K562 (cell line): ENCODE results near the gene AMPD3. TPM values are rescaled to one million over a fixed set of nuclear protein-coding genes. Genes with fewer than 3 reads are reported as not detected.

Source experiments
- ATAC-seq: fragments of 200-7000 bp; cut with Tn5 transposase; 3 replicates; pipeline ENCODE4 v1.9.1; 2020; ENCODE audit warnings: moderate library complexity
- BruUV-seq: library from RNA; stranded (reverse); fragments of 400-500 nt; replicated peaks from 2 replicates; lab custom pipeline; 2021; lab: Mats Ljungman, UMichigan
- CTCF ChIA-PET: fragments of 300-600 bp; formaldehyde crosslinking; extraction: SDS; loops from one replicate; lab custom pipeline; 2021; ENCODE audit warnings: low intra/inter-chr PET ratio; lab: Yijun Ruan, JAX
- POLR2A ChIA-PET: fragments of 300-600, 350-650 bp; sonication (Branson Sonifier 250); formaldehyde crosslinking; extraction: SDS; loops from one replicate; lab custom pipeline; 2021; ENCODE audit warnings: antibody characterized with exemption, inconsistent platforms; lab: Yijun Ruan, JAX
- DNase-seq, 4 experiments: peaks; one replicate each; pipeline versions ENCODE4 v3.0.0 to v3.0.0-alpha.2; 2011 to 2018; ENCODE audit warnings: low spot score in 3 of 4, mixed read lengths in 3 of 4; ENCODE audit errors: extremely low read depth in 1 of 4
- FAIRE-seq: peaks from 2 replicates; lab custom pipeline; 2011; peaks lifted over from hg19 to GRCh38; lab: Jason Lieb, UNC
- H2AFZ ChIP-seq: 2 replicates; pipeline ENCODE4 v1.6.0; 2011; ENCODE audit warnings: low read depth, low read length, control low read depth, inconsistent platforms
- H3K27ac ChIP-seq: fragments of 200-600 bp; 3 replicates; pipeline ENCODE4 v1.8.0; 2011; ENCODE audit warnings: low read depth, mild to moderate bottlenecking, control low read depth, inconsistent platforms, low read length, moderate library complexity, mixed read lengths; ENCODE audit errors: extremely low read depth
- H3K27me3 ChIP-seq, 2 experiments: fragments of 300-600 bp in 1 of 2; 2 replicates in 1 of 2; 3 replicates in 1 of 2; pipeline versions ENCODE4 v1.6.0 to v1.8.0; 2011; ENCODE audit warnings: inconsistent platforms in 2 of 2, low read length in 2 of 2, mild to moderate bottlenecking in 1 of 2, mixed read lengths in 1 of 2, moderate library complexity in 1 of 2; ENCODE audit not compliant: control insufficient read depth in 2 of 2, insufficient read depth in 2 of 2
- H3K36me3 ChIP-seq: fragments of 300-600 bp; 3 replicates; pipeline ENCODE4 v1.8.0; 2011; ENCODE audit warnings: mild to moderate bottlenecking, low read length, inconsistent platforms; ENCODE audit not compliant: control insufficient read depth, insufficient read depth
- H3K4me1 ChIP-seq, 2 experiments: fragments of 200-600 bp in 1 of 2; replicated peaks in 1 of 2; 2 replicates in 1 of 2; 3 replicates in 1 of 2; pipeline versions ENCODE4 v1.5.1 to v1.8.0; 2011; ENCODE audit warnings: inconsistent platforms in 2 of 2, low read length in 2 of 2, mild to moderate bottlenecking in 1 of 2, mixed read lengths in 1 of 2, moderate library complexity in 1 of 2; ENCODE audit not compliant: control insufficient read depth in 2 of 2, insufficient read depth in 2 of 2
- H3K4me2 ChIP-seq: 2 replicates; pipeline ENCODE4 v1.6.1; 2011; ENCODE audit warnings: low read length, control low read depth, inconsistent platforms, mixed read lengths; ENCODE audit not compliant: insufficient read depth
- H3K4me3 ChIP-seq: fragments of 200-600 bp; sonication (generic), shearing (Covaris generic); 2 replicates; pipeline ENCODE4 v1.5.1; 2016; ENCODE audit warnings: control low read depth, inconsistent platforms
- H3K79me2 ChIP-seq: fragments of 200-600 bp; 3 replicates; pipeline ENCODE4 v1.8.0; 2011; ENCODE audit warnings: low read length, inconsistent platforms; ENCODE audit not compliant: control insufficient read depth, insufficient read depth
- H3K9ac ChIP-seq, 2 experiments: 2 replicates each; pipeline versions ENCODE4 v1.6.0 to v1.6.1; 2011; ENCODE audit warnings: low read depth in 2 of 2, low read length in 2 of 2, control low read depth in 1 of 2, inconsistent platforms in 1 of 2, mild to moderate bottlenecking in 1 of 2, mixed read lengths in 1 of 2; ENCODE audit not compliant: insufficient read depth in 1 of 2
- H3K9me1 ChIP-seq: one replicate; pipeline ENCODE4 v1.6.0; 2011; ENCODE audit warnings: inconsistent platforms, mild to moderate bottlenecking, low read length, moderate library complexity; ENCODE audit not compliant: control insufficient read depth, insufficient read depth
- H3K9me3 ChIP-seq: replicated peaks from 2 replicates; pipeline ENCODE4 v1.5.1; 2011; ENCODE audit warnings: low read depth, low read length, inconsistent platforms; ENCODE audit not compliant: control insufficient read depth, insufficient read depth
- H4K20me1 ChIP-seq: replicated peaks from 2 replicates; pipeline ENCODE4 v1.6.1; 2011; ENCODE audit warnings: low read length, inconsistent platforms, mixed read lengths; ENCODE audit not compliant: control insufficient read depth, insufficient read depth
- EHMT2 ChIP-seq: fragments of 450-650 bp; IDR thresholded peaks from 2 replicates; pipeline ENCODE4 v1.6.1; 2018; ENCODE audit warnings: antibody characterized with exemption
- MEF2D ChIP-seq: conservative IDR thresholded peaks from 2 replicates; pipeline ENCODE4 v1.6.1; 2016; ENCODE audit warnings: low read depth, missing genetic modification characterization, missing compliant biosample characterization
- SMARCB1 ChIP-seq: IDR thresholded peaks from 2 replicates; pipeline ENCODE4 v1.6.1; 2011; ENCODE audit warnings: improper control_type of control experiment, low read depth; ENCODE audit not compliant: insufficient read length
- SMARCE1 ChIP-seq: fragments of 450-650 bp; IDR thresholded peaks from 2 replicates; pipeline ENCODE4 v1.7.1; 2016; ENCODE audit warnings: mild to moderate bottlenecking
- SUPT5H ChIP-seq: fragments of 450-650 bp; IDR thresholded peaks from 2 replicates; pipeline ENCODE4 v1.6.1; 2016
- TARDBP ChIP-seq: fragments of 450-650 bp; IDR thresholded peaks from 2 replicates; pipeline ENCODE4 v1.6.1; 2016
- TBL1XR1 ChIP-seq, 2 experiments: IDR thresholded peaks; 2 replicates each; pipeline ENCODE4 v1.6.1; 2012; ENCODE audit warnings: improper control_type of control experiment in 2 of 2, low read length in 2 of 2, mild to moderate bottlenecking in 1 of 2
- TGIF2 ChIP-seq: sonication (generic); formaldehyde crosslinking; IDR thresholded peaks from 2 replicates; pipeline ENCODE4 v1.8.1; 2022; ENCODE audit warnings: mild to moderate bottlenecking, missing genetic modification reagents, moderate library complexity
- WGBS: fragments of 100-300 bp; shearing (Covaris generic); methylation state at CpG from one replicate; pipeline ENCODE4 v1.1.6; 2016; ENCODE audit warnings: low coverage, mixed read lengths; ENCODE audit not compliant: insufficient coverage; ENCODE audit errors: missing lambda C conversion rate; 5-methylcytosine and 5-hydroxymethylcytosine counted together
- in situ Hi-C: fragments of 300-500 bp; cut with MboI; formaldehyde crosslinking; loops from 4 replicates; pipeline ENCODE4 v1.15.0; 2018; ENCODE audit warnings: inconsistent platforms, mixed read lengths
- intact Hi-C: fragments of 100-400 bp; cut with micrococcal nuclease; formaldehyde crosslinking; loops from 2 replicates; pipeline ENCODE4 v1.14.2; 2022
- polyA plus RNA-seq, 8 experiments: library from polyadenylated mRNA; depleted of rRNA in 4 of 8; stranded (reverse) in 5 of 8; unstranded in 3 of 8; fragments of >200 nt; fragmentation: Nextera tagmentation in 2 of 8; fragmentation: Illumina TruSeq in 1 of 8; extraction: Ambion mirVana in 2 of 8; extraction: Trizol in 1 of 8; gene quantifications; 2 replicates each; pipeline versions ENCODE4 v1.2.1 to v1.2.3, GENCODE V29; 2011 to 2014; ENCODE audit warnings: inconsistent platforms in 1 of 8, missing spikeins in 1 of 8
- total RNA-seq, 7 experiments: library from RNA; depleted of rRNA in 6 of 7; stranded (reverse); fragments of >200 nt in 6 of 7; fragmentation: Illumina TruSeq in 2 of 7; extraction: Trizol in 2 of 7; gene quantifications; 2 replicates each; pipeline versions ENCODE4 v1.2.1 to v1.2.3, GENCODE V29; 2011 to 2021; ENCODE audit warnings: low replicate concordance in 1 of 7
- TF ChIP-seq, protein P1 (sequence below): sonication (generic); formaldehyde crosslinking; IDR thresholded peaks from 2 replicates; pipeline ENCODE4 v1.8.0; 2023; ENCODE audit warnings: mild to moderate bottlenecking, missing genetic modification reagents

AMPD3 gene
- total and polyA plus RNA-seq, 9 of the 15 experiments (the other 6 are each of a cell fraction or from before 2014, with no cell fraction given), result 4.4 to 23.6 (median 11.2) TPM

DNA sequence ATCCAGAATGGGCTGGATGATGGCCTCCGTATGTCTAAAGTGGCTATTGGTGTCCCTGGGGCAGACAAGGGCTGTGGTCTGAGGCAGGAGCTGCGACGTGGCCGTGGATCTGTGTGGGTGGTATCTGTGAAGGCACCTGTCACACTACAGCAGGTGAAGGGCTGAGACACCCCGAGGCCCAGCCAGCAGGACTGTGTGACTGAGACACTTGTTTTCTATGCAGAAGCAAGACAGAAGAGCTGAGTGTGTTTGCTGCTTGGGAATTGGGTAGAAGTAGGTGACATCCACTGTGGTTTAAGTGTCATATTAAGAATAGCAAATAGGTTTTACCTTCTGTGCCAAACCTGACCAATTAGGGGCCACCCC lies 35.0 kb downstream of the AMPD3 start:
- intact Hi-C loops, result loop anchor here (5.0 kb wide), 1 partner anchor 33 kb away; the partner anchor contains the start of gene AMPD3
- no peaks in the 10 kb centered on the region for H3K79me2 ChIP-seq
- ChIA-PET CTCF (no interaction called here), POLR2A (interaction anchor here (1.0 to 1.7 kb wide), 3 partner anchors 8 to 33 kb away, joined by 4 to 6 read pairs (median 5); no protein-coding TSS in a partner anchor)
- peaks cover 10 to 16% of the 10 kb centered on the region in 2 experiments; a peak in 4 of 5 replicates for H3K4me1 ChIP-seq
- no peaks in the 10 kb centered on the region; the same call in 1 of the 2 replicates for H4K20me1 ChIP-seq
- no peak overlapping the region for H2AFZ ChIP-seq
- ATAC-seq (peak; percentile 34), FAIRE-seq (no peak), DNase-seq (peak in 2 of 4 experiments; percentile 11 to 20)
- WGBS, result 87% methylated on average over 5 of the region's 5 CpGs
- peak overlapping the region; percentile 11 to 66; a peak in 1 of 4 replicates for H3K9ac ChIP-seq
- H3K27ac ChIP-seq, result peak overlapping the region; percentile 72
- H3K27me3 ChIP-seq, result no peaks in the 10 kb centered on the region
- no peak overlapping the region for H3K4me3 ChIP-seq
- TF ChIP-seq EHMT2 (0 out of 2 replicates have a peak, but pooled peaks have one; percentile 4), TARDBP (no peak)
- H3K4me2 ChIP-seq, result peak overlapping the region; percentile 22
- H3K9me1 ChIP-seq, result peaks cover 3% of the 10 kb centered on the region
- in situ Hi-C loops, result no loop called here
- H3K9me3 ChIP-seq, result no peaks in the 10 kb centered on the region
- peaks cover 83% of the 10 kb centered on the region for H3K36me3 ChIP-seq
- BruUV-seq, result no TSS peak

DNA sequence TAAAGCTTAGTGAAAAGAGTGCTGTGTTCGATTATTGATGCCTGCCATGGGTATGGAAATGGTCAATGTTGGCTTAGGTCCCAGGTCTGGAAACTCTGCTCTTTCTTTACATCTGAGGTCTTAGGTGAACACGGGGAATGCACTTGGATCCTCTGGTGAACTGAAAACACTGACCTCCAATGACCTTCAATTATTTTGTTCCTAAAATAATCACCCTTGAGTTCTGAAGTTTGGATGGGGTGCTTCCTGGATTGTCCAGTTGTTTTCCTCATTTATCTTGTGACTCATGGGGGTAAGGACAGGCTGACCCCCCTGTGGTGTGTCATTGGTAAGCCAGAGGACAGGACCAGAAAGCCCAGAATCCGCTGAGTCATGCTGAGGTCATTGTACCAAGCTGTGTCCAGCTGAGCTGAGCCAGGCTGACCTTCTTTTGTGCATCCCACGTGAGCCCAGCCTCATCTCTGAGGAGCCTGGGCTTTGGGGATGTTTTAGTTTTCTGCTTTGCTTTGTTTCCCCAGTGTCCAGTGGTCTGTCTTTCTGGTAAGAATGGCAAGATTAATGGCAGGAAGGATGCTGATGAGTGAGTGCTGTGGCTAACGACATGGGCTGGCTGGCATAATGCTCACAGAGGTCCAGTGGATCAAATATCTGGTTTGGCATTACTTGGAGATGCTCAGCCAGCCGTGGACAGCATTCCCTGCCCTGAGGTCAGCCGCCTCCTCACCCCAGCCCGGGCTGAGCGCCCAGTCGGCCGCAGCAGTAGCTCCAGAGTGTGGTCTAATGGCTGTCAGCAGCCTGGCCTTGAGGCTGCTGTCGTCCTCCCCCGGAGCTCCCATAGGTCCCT lies 35.6 kb downstream of the AMPD3 start:
- Histone ChIP-seq H3K79me2 (no peaks in the 10 kb centered on the region), H3K27ac (peak overlapping the region; percentile 72), H3K9me3 (no peaks in the 10 kb centered on the region), H3K36me3 (peaks cover 89% of the 10 kb centered on the region), H3K9me1 (peaks cover 3% of the 10 kb centered on the region), H3K4me3 (no peak overlapping the region), H3K4me2 (peak overlapping the region; percentile 22), H3K9ac (0 out of 4 replicates have a peak overlapping the region, but pooled peaks of 1 of the 2 experiments have one; percentile 11), H3K27me3 (no peaks in the 10 kb centered on the region), H3K4me1 (peaks cover 10 to 16% of the 10 kb centered on the region in 2 experiments; a peak in 4 of 5 replicates), H4K20me1 (no peaks in the 10 kb centered on the region; the same call in 1 of the 2 replicates), H2AFZ (no peak overlapping the region)
- CTCF ChIA-PET, result no interaction called here
- ATAC-seq (peak; percentile 98), FAIRE-seq (peak; percentile 100), DNase-seq (peak; percentile 83 to 93 (median 90))
- POLR2A ChIA-PET, result interaction anchor here (0.8 to 1.7 kb wide), 5 partner anchors 9 to 353 kb away, joined by 3 to 6 read pairs (median 4); no protein-coding TSS in a partner anchor
- intact Hi-C loops, result loop anchor here (5.0 kb wide), 1 partner anchor 33 kb away; the partner anchor contains the start of gene AMPD3
- in situ Hi-C loops, result no loop called here
- no TSS peak for BruUV-seq
- 52% methylated on average over 13 of the region's 13 CpGs for WGBS
- TF ChIP-seq TBL1XR1 (IDR thresholded peaks at IDR 0.05; ENCODE audit: low read length in 2 of 2), result 0 out of 4 replicates have a peak, but pooled peaks of 1 of the 2 experiments have one; percentile 9
- TF ChIP-seq, protein P1, sequence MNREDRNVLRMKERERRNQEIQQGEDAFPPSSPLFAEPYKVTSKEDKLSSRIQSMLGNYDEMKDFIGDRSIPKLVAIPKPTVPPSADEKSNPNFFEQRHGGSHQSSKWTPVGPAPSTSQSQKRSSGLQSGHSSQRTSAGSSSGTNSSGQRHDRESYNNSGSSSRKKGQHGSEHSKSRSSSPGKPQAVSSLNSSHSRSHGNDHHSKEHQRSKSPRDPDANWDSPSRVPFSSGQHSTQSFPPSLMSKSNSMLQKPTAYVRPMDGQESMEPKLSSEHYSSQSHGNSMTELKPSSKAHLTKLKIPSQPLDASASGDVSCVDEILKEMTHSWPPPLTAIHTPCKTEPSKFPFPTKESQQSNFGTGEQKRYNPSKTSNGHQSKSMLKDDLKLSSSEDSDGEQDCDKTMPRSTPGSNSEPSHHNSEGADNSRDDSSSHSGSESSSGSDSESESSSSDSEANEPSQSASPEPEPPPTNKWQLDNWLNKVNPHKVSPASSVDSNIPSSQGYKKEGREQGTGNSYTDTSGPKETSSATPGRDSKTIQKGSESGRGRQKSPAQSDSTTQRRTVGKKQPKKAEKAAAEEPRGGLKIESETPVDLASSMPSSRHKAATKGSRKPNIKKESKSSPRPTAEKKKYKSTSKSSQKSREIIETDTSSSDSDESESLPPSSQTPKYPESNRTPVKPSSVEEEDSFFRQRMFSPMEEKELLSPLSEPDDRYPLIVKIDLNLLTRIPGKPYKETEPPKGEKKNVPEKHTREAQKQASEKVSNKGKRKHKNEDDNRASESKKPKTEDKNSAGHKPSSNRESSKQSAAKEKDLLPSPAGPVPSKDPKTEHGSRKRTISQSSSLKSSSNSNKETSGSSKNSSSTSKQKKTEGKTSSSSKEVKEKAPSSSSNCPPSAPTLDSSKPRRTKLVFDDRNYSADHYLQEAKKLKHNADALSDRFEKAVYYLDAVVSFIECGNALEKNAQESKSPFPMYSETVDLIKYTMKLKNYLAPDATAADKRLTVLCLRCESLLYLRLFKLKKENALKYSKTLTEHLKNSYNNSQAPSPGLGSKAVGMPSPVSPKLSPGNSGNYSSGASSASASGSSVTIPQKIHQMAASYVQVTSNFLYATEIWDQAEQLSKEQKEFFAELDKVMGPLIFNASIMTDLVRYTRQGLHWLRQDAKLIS (CRISPR knock-in tag), result no peak
- TF ChIP-seq SMARCE1, result peak; percentile 92
- TF ChIP-seq TGIF2, result no peak
- TF ChIP-seq MEF2D, result peak; percentile 59; the same call in 1 of the 2 replicates
- no peak for TF ChIP-seq SMARCB1
- no peak for TF ChIP-seq SUPT5H
